ENCODE data around the gene CRNN.

Gene CRNN

GRCh38 chr1:152410599-152410998 lies 3.5 kb downstream of the CRNN start:
- TF ChIP-seq CTCF (IDR thresholded peaks at IDR 0.05; ENCODE audit: control insufficient read depth, insufficient read depth, low read depth, low read length, missing control alignments) = no peak
- no peak for DNase-seq (ENCODE audit: low read depth)
- H3K4me3 ChIP-seq (ENCODE audit: control insufficient read depth, low read depth, low read length) = no peak overlapping the region

- no peak for TF ChIP-seq CTCF (IDR thresholded peaks at IDR 0.05; ENCODE audit: control insufficient read depth, insufficient read depth, low read depth, low read length, missing control alignments)
- no peak for DNase-seq (ENCODE audit: low read depth)
These were observed 4.0 kb downstream of the CRNN start for GRCh38 chr1:152410028-152410427.

GRCh38 chr1:152408664-152409063 lies 5.4 kb downstream of the CRNN start:
- no peak overlapping the region for H3K4me3 ChIP-seq (ENCODE audit: control insufficient read depth, low read depth, low read length)
- TF ChIP-seq CTCF (IDR thresholded peaks at IDR 0.05; ENCODE audit: control insufficient read depth, insufficient read depth, low read depth, low read length, missing control alignments) = no peak
- no peak for DNase-seq (ENCODE audit: low read depth)

More at GRCh38 chr1:152410028-152410427, 4.0 kb downstream of the CRNN start:
- no peak overlapping the region for H3K4me3 ChIP-seq (ENCODE audit: control insufficient read depth, low read depth, low read length)

- H3K4me3 ChIP-seq (ENCODE audit: control insufficient read depth, low read depth, low read length) = no peak overlapping the region
- DNase-seq (ENCODE audit: low read depth) = no peak
- TF ChIP-seq CTCF (IDR thresholded peaks at IDR 0.05; ENCODE audit: control insufficient read depth, insufficient read depth, low read depth, low read length, missing control alignments) = peak; percentile 41
These were observed 15.0 kb downstream of the CRNN start for GRCh38 chr1:152398812-152399698.

GRCh38 chr1:152397474-152397873 lies 16.6 kb downstream of the CRNN start:
- H3K4me3 ChIP-seq (ENCODE audit: control insufficient read depth, low read depth, low read length) = no peak overlapping the region
- TF ChIP-seq CTCF (IDR thresholded peaks at IDR 0.05; ENCODE audit: control insufficient read depth, insufficient read depth, low read depth, low read length, missing control alignments) = peak; percentile 10
- DNase-seq (ENCODE audit: low read depth) = no peak

- TF ChIP-seq CTCF (IDR thresholded peaks at IDR 0.05; ENCODE audit: control insufficient read depth, insufficient read depth, low read depth, low read length, missing control alignments) = no peak
- H3K4me3 ChIP-seq (ENCODE audit: control insufficient read depth, low read depth, low read length) = no peak overlapping the region
- DNase-seq (ENCODE audit: low read depth) = no peak
These were observed 19.9 kb downstream of the CRNN start for GRCh38 chr1:152394151-152394550.

Measured in AG09309 (cell line).